ENCODE results near the gene PCBP3.

Gene PCBP3

DNA sequence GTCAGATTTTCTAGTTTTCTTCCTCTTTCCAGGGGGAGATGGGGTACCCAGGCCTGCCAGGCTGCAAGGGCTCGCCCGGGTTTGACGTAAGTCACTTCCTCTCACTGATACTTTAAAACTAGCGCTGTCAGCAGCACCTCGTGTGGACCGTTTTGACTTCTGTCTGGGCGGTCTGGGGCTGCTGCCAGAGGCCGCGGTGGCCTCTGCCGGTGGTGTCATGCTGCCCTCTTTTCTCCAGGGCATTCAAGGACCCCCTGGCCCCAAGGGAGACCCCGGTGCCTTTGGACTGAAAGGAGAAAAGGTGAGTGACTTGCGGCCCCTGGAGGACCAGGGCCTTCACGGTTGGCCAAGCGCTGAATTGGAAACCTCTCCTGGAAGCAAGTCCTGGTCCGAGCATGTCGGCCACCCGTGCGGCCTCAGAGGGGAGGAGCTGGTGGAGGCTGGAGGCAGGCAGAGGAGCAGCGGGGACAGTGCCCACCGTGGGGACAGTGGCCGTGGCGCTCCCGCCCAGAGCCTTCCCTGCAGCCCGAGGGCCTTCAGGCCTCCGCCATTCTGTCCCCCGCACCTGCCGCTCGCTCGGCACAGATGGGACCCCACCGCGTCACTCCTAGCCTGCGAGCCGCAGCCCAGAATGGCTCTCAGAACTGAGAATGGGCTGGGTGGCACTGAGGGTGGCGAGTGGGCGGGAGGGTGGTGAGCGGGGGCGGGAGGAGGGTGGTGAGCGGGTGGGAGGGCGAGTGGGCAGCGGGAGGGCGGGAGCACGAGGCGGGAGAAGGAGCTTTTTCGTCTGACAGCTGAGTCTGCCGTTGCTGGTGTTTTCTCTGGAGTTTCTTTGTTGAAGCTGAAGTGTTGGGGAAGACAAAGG lies 347.4 kb downstream of the PCBP3 start:
- DNase-seq (ENCODE audit: low read depth in 2 of 2), result no peak

- no peak for DNase-seq (ENCODE audit: low read depth in 2 of 2)
These were observed 348.2 kb downstream of the PCBP3 start for GRCh38 chr21:45991606-45992300.
